T-cell (primary cell): ENCODE measurements around the gene DRC3. TPM values are rescaled to one million over a fixed set of nuclear protein-coding genes. Genes with fewer than 3 reads are reported as not detected.

Experiments
- ATAC-seq, 4 experiments: fragments of 200-7000 bp in 3 of 4; fragments of 150-1000 bp in 1 of 4; cut with Tn5 transposase; replicated peaks in 1 of 4; 1 replicate in 3 of 4; 2 replicates in 1 of 4; pipeline ENCODE4 v1.10.0; 2021; ENCODE audit warnings: moderate library complexity in 3 of 4, mild to moderate bottlenecking in 2 of 4, moderate number of reproducible peaks in 1 of 4
- CTCF ChIA-PET, 2 donors: fragments of 300-600 bp; sonication (Branson Sonifier 250); formaldehyde crosslinking; loops; one replicate each; lab custom pipeline; 2022; ENCODE audit warnings: antibody characterized with exemption in 2 of 2; lab: Charles Lee
- POLR2A ChIA-PET, 2 donors: fragments of 300-600 bp; sonication (Branson Sonifier 250); formaldehyde crosslinking; loops; one replicate each; lab custom pipeline; 2022; ENCODE audit warnings: antibody characterized with exemption in 2 of 2; lab: Charles Lee
- DNase-seq, 35 experiments: peaks; one replicate each; pipeline versions ENCODE4 v3.0.0 to v3.0.0-alpha.2; 2013 to 2023
- H3K27ac ChIP-seq: one replicate; pipeline ENCODE4 v1.5.1; 2013; ENCODE audit warnings: low read length
- H3K27me3 ChIP-seq, 2 experiments: replicated peaks in 1 of 2; 1 replicate in 1 of 2; 2 replicates in 1 of 2; pipeline versions ENCODE4 v1.6.1 to v1.7.0; 2013; ENCODE audit warnings: low read length in 1 of 2, mixed read lengths in 1 of 2; ENCODE audit not compliant: control insufficient read depth in 2 of 2, insufficient read depth in 2 of 2; ENCODE audit errors: extremely low read depth in 1 of 2
- H3K36me3 ChIP-seq, 2 donors: 1 replicate in 1 of 2; 2 replicates in 1 of 2; pipeline versions ENCODE4 v1.6.1 to v1.7.0; 2013; ENCODE audit warnings: low read length in 1 of 2; ENCODE audit not compliant: control insufficient read depth in 2 of 2, insufficient read depth in 1 of 2; ENCODE audit errors: extremely low read depth in 1 of 2
- H3K4me1 ChIP-seq, 2 experiments: 1 replicate in 1 of 2; 2 replicates in 1 of 2; pipeline versions ENCODE4 v1.6.1 to v1.7.0; 2013; ENCODE audit warnings: low read length in 2 of 2, mixed read lengths in 1 of 2; ENCODE audit not compliant: insufficient read depth in 2 of 2, control insufficient read depth in 1 of 2; ENCODE audit errors: extremely low read depth in 1 of 2
- H3K4me3 ChIP-seq, 2 donors: 1 replicate in 1 of 2; 2 replicates in 1 of 2; pipeline versions ENCODE4 v1.5.1 to v1.7.0; 2013; ENCODE audit warnings: mild to moderate bottlenecking in 2 of 2, low read length in 1 of 2, moderate library complexity in 1 of 2; ENCODE audit not compliant: control insufficient read depth in 1 of 2; ENCODE audit errors: extremely low read depth in 1 of 2
- H3K9me3 ChIP-seq: 2 replicates; pipeline ENCODE4 v1.7.0; 2013
- H3K27ac Mint-ChIP-seq, 2 donors: one replicate each; pipeline ENCODE4 v1.8.0; 2020 to 2021; ENCODE audit warnings: mild to moderate bottlenecking in 2 of 2, mixed read lengths in 2 of 2
- H3K27me3 Mint-ChIP-seq, 2 donors: one replicate each; pipeline ENCODE4 v1.8.0; 2021 to 2022; ENCODE audit warnings: mixed read lengths in 2 of 2
- H3K36me3 Mint-ChIP-seq: one replicate; pipeline ENCODE4 v1.8.0; 2021; ENCODE audit warnings: mixed read lengths
- H3K4me1 Mint-ChIP-seq, 3 donors: one replicate each; pipeline ENCODE4 v1.8.0; 2020 to 2022; ENCODE audit warnings: mixed read lengths in 3 of 3, mild to moderate bottlenecking in 1 of 3
- H3K4me3 Mint-ChIP-seq, 3 donors: one replicate each; pipeline ENCODE4 v1.8.0; 2020 to 2022; ENCODE audit warnings: mild to moderate bottlenecking in 3 of 3, mixed read lengths in 3 of 3, moderate library complexity in 3 of 3
- H3K9me3 Mint-ChIP-seq, 3 donors: one replicate each; pipeline ENCODE4 v1.8.0; 2020 to 2022; ENCODE audit warnings: mixed read lengths in 3 of 3
- WGBS: methylation state at CpG from one replicate; pipeline ENCODE4 v1.1.5; 2013; ENCODE audit warnings: missing lambda C conversion rate; ENCODE audit not compliant: insufficient coverage; 5-methylcytosine and 5-hydroxymethylcytosine counted together
- total RNA-seq, 35 experiments: library from RNA in 6 of 35; stranded (reverse) in 6 of 35; fragments of 120-200 nt in 1 of 35; gene quantifications; one replicate each; pipeline versions ENCODE4 v1.2.1 to v1.2.4 and lab custom pipeline; 2013 to 2026

The DRC3 gene
- total RNA-seq, 5 donors from 2014 or later (not counting 1 experiment from before 2014, with no cell fraction given), result 0.32 to 0.58 (median 0.53) TPM; not detected in 2

DNA sequence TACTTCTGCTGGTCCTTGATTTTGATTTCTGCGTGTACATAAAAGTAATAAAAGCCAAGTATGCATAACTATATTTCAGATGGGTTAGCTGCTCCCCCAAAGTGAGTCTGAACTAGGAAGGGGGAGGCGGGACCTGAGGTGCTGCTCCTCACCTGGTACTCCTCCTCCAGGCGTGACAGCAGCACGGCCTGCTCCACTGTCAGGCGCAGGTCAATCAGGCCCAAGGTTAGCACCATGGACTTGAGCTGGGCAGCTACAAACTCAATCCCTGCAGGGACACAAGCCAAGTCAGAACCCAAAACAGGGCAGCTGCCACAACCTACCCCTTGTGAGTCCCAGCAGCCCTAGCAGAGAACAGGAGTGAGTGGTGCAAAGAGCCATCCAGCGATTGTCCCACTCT lies 48.3 kb downstream of the DRC3 start:
- H3K27me3 Mint-ChIP-seq, result no peaks in the 10 kb centered on the region
- Histone ChIP-seq H3K4me3 (no peak overlapping the region), H3K9me3 (no peaks in the 10 kb centered on the region), H3K36me3 (peaks cover 24 to 28% of the 10 kb centered on the region in 2 donors), H3K27ac (no peak overlapping the region), H3K27me3 (no peaks in the 10 kb centered on the region), H3K4me1 (peaks cover 0 to 7% of the 10 kb centered on the region in 2 experiments)
- ChIA-PET CTCF (interaction anchor here in 1 of 2 donors (0.7 kb wide), 1 partner anchor 341 kb away, joined by 3 read pairs; no protein-coding TSS in a partner anchor), POLR2A (interaction anchor here in 1 of 2 donors (0.6 kb wide), 1 partner anchor 159 kb away, joined by 19 read pairs; no protein-coding TSS in a partner anchor)
- DNase-seq, result no peak
- H3K27ac Mint-ChIP-seq, result no peak overlapping the region
- no peak overlapping the region for H3K4me3 Mint-ChIP-seq
- ATAC-seq, result no peak
- H3K36me3 Mint-ChIP-seq, result peaks cover 32% of the 10 kb centered on the region
- 100% methylated on average over 3 of the region's 6 CpGs for WGBS
- no peaks in the 10 kb centered on the region for H3K9me3 Mint-ChIP-seq
- H3K4me1 Mint-ChIP-seq, result peaks cover 0 to 8% (median 6%) of the 10 kb centered on the region in 3 donors

GRCh38 chr17:18021372-18021771 lies 48.7 kb downstream of the DRC3 start:
- Mint-ChIP-seq H3K9me3 (no peaks in the 10 kb centered on the region), H3K27ac (no peak overlapping the region), H3K4me1 (peaks cover 0 to 11% (median 10%) of the 10 kb centered on the region in 3 donors), H3K27me3 (no peaks in the 10 kb centered on the region), H3K36me3 (peaks cover 28% of the 10 kb centered on the region), H3K4me3 (no peak overlapping the region)
- Histone ChIP-seq H3K27me3 (no peaks in the 10 kb centered on the region), H3K4me3 (no peak overlapping the region), H3K27ac (no peak overlapping the region), H3K9me3 (no peaks in the 10 kb centered on the region), H3K4me1 (peaks cover 0 to 11% of the 10 kb centered on the region in 2 experiments), H3K36me3 (peaks cover 25 to 29% of the 10 kb centered on the region in 2 donors)
- POLR2A ChIA-PET, result interaction anchor here in 1 of 2 donors (0.6 to 0.7 kb wide), 2 partner anchors 159 to 351 kb away, joined by 3 to 19 read pairs; no protein-coding TSS in a partner anchor
- DNase-seq, result no peak
- CTCF ChIA-PET, result no interaction called here
- ATAC-seq, result no peak
- WGBS, result 98% methylated on average over 4 of the region's 5 CpGs

DNA sequence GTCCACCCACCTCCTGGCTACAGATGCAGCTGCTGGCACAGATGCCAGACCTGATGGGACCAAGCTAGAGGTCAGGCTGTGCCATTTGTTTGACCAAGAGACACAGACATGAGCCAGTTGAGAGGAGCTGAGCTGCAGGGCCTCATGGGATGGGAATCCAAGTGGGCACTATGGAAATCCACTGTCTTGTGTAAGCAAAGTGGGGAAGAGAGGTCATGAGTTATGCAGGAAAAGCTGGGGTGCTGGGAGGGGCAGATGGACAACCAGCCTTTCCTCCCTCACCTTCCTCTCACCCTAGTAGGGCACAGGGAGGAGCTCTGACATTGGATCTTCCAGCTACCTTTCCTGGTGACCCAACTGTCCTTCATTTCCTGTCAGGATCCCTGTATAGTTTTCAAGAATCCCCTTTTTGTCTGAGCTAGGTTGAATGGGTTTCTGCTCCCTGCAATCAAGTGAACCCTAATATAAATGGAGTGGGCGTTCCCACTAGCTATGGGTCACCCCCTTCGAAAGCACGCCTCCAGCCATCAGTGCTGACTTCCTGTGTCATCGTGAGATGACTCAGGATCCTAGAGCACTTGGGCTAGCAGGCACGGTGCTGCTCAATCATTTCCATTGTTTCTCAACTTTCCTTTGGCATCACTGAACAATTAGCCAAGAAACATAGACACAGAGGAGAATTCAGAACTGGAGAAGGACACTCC lies 52.7 kb downstream of the DRC3 start:
- no peaks in the 10 kb centered on the region for H3K9me3 ChIP-seq
- H3K4me3 ChIP-seq, result no peak overlapping the region
- peaks cover 0 to 17% (median 13%) of the 10 kb centered on the region in 3 donors for H3K4me1 Mint-ChIP-seq
- no peaks in the 10 kb centered on the region for H3K27me3 Mint-ChIP-seq
- H3K36me3 ChIP-seq, result peaks cover 22 to 36% of the 10 kb centered on the region in 2 donors
- no peak overlapping the region for H3K4me3 Mint-ChIP-seq
- H3K27me3 ChIP-seq, result no peaks in the 10 kb centered on the region
- POLR2A ChIA-PET, result interaction anchor here in 1 of 2 donors (0.5 kb wide), 1 partner anchor 55 kb away, joined by 4 read pairs; no protein-coding TSS in a partner anchor
- H3K9me3 Mint-ChIP-seq, result no peaks in the 10 kb centered on the region
- H3K36me3 Mint-ChIP-seq, result peaks cover 32% of the 10 kb centered on the region
- CTCF ChIA-PET, result interaction anchor here in 1 of 2 donors (0.5 kb wide), 2 partner anchors 57 to 214 kb away, joined by 3 to 6 read pairs; no protein-coding TSS in a partner anchor
- no peak overlapping the region for H3K27ac ChIP-seq
- H3K4me1 ChIP-seq, result peaks cover 0 to 19% of the 10 kb centered on the region in 2 experiments
- WGBS, result 30% methylated on average over 2 of the region's 5 CpGs
- DNase-seq, result peak in 2 of 35 experiments; percentile 4 to 33
- H3K27ac Mint-ChIP-seq, result no peak overlapping the region
- ATAC-seq, result peak in 1 of 4 experiments; percentile 74

DNA sequence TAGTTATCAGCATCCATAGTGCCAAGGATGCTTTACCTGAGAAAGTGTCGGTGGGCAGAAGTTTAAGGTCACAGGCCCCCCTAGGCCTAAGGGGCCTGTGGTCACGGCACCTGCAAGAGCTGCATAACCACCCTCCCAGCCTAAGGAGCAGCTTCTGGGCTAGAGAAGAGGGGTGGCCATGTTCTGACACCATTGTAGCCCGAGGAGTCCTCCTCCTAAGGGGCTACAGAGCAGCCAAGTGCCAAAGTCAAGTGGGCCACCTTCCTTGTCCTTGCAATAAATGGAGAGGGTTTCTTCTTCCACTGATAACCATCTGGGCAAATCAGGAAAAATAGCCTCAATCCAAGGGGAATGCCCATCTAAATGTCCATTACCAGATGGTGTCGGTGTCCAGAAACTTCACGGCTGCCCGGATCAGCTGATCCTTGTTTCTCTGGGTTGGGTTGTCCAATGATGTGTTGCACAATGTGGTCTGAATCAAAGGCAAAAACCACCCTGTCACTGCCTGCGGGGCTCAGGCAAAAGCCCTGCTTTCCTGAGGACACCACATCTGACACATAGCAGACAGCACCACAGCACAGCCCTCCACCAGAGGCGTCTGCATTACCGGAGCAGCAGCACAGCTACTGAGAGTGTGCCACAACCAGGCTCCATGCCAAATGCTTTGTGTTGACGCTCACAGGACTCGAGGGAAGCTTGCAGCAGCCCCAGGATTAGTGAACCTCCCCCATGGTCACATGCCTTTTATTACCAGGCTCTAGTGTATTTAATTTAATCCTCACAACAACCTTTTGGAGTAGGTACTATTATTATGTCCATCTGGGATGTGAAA lies 53.5 kb downstream of the DRC3 start:
- no peaks in the 10 kb centered on the region for H3K9me3 ChIP-seq
- WGBS, result 40% methylated on average over 2 of the region's 11 CpGs
- no peak overlapping the region for H3K4me3 ChIP-seq
- DNase-seq, result peak in 33 of 35 experiments; percentile 14 to 73 (median 38)
- no peak overlapping the region for H3K27ac ChIP-seq
- Mint-ChIP-seq H3K4me1 (peaks cover 0 to 17% (median 13%) of the 10 kb centered on the region in 3 donors), H3K27me3 (no peaks in the 10 kb centered on the region), H3K4me3 (no peak overlapping the region), H3K9me3 (no peaks in the 10 kb centered on the region), H3K36me3 (peaks cover 32% of the 10 kb centered on the region), H3K27ac (no peak overlapping the region)
- no peaks in the 10 kb centered on the region for H3K27me3 ChIP-seq
- ChIA-PET POLR2A (interaction anchor here (0.5 to 0.6 kb wide), 2 partner anchors 38 to 56 kb away, joined by 3 to 4 read pairs; no protein-coding TSS in a partner anchor), CTCF (interaction anchor here in 1 of 2 donors (0.5 kb wide), 1 partner anchor 58 kb away, joined by 6 read pairs; no protein-coding TSS in a partner anchor)
- H3K36me3 ChIP-seq, result peaks cover 18 to 31% of the 10 kb centered on the region in 2 donors
- H3K4me1 ChIP-seq, result peaks cover 0 to 19% of the 10 kb centered on the region in 2 experiments
- peak; percentile 57 to 99 (median 78) for ATAC-seq

GRCh38 chr17:18027280-18027679 lies 54.6 kb downstream of the DRC3 start:
- CTCF ChIA-PET, result no interaction called here
- WGBS, result no CpG with 5 or more reads among the region's 6 CpGs
- H3K9me3 Mint-ChIP-seq, result no peaks in the 10 kb centered on the region
- Histone ChIP-seq H3K27me3 (no peaks in the 10 kb centered on the region), H3K9me3 (no peaks in the 10 kb centered on the region), H3K4me3 (no peak overlapping the region), H3K27ac (no peak overlapping the region), H3K36me3 (peaks cover 10 to 24% of the 10 kb centered on the region in 2 donors), H3K4me1 (peaks cover 0 to 19% of the 10 kb centered on the region in 2 experiments)
- DNase-seq (no peak), ATAC-seq (no peak)
- H3K27ac Mint-ChIP-seq, result no peak overlapping the region
- no peak overlapping the region for H3K4me3 Mint-ChIP-seq
- POLR2A ChIA-PET, result no interaction called here
- peaks cover under 1 to 17% (median 13%) of the 10 kb centered on the region in 3 donors for H3K4me1 Mint-ChIP-seq
- no peaks in the 10 kb centered on the region for H3K27me3 Mint-ChIP-seq
- peaks cover 32% of the 10 kb centered on the region for H3K36me3 Mint-ChIP-seq
